Esophagus squamous epithelium (tissue), 4 donors: ENCODE measurements around the gene PTPRB.

Experiments used
- CTCF ChIP-seq, 6 experiments: fragments of 450-650 bp in 4 of 6; fragments of 200-600 bp in 2 of 6; sonication (generic) in 2 of 6; IDR thresholded peaks; one replicate each; pipeline ENCODE4 v1.5.1; 2016 to 2019; ENCODE audit warnings: antibody characterized with exemption in 6 of 6, mild to moderate bottlenecking in 4 of 6, moderate library complexity in 4 of 6
- POLR2A ChIP-seq, 4 donors: fragments of 450-650 bp; IDR thresholded peaks; one replicate each; pipeline ENCODE4 v1.6.1; 2017; ENCODE audit warnings: antibody characterized with exemption in 4 of 4, mild to moderate bottlenecking in 4 of 4, moderate library complexity in 3 of 4

GRCh38 chr12:70664465-70664881, 27.2 kb upstream of the PTPRB start:
- no peak for TF ChIP-seq POLR2A (IDR thresholded peaks at IDR 0.05)
- no peak for TF ChIP-seq CTCF (IDR thresholded peaks at IDR 0.05)
